Skeletal muscle tissue (tissue), 4 donors: ENCODE data around the gene TPD52L2. TPM values are rescaled to one million over a fixed set of nuclear protein-coding genes. Genes with fewer than 3 reads are reported as not detected.
"Not testable (repeated sequence)": the region's sequence is repeated elsewhere in the genome, so short reads cannot be mapped to it uniquely, and the experiment has no call there.

ENCODE experiments used
- H3K27ac ChIP-seq: one replicate; pipeline ENCODE4 v1.7.0; 2013; ENCODE audit warnings: mild to moderate bottlenecking, low read depth, low read length, inconsistent platforms
- H3K27me3 ChIP-seq, 3 donors: one replicate each; pipeline ENCODE4 v1.7.0; 2013; ENCODE audit warnings: low read length in 3 of 3; ENCODE audit not compliant: control insufficient read depth in 3 of 3, insufficient read depth in 3 of 3
- H3K36me3 ChIP-seq, 3 donors: one replicate each; pipeline ENCODE4 v1.7.0; 2013; ENCODE audit warnings: low read length in 3 of 3; ENCODE audit not compliant: control insufficient read depth in 3 of 3, insufficient read depth in 3 of 3
- H3K4me1 ChIP-seq, 3 donors: one replicate each; pipeline ENCODE4 v1.7.0; 2013; ENCODE audit warnings: low read length in 3 of 3, mild to moderate bottlenecking in 3 of 3; ENCODE audit not compliant: control insufficient read depth in 3 of 3, insufficient read depth in 3 of 3
- H3K4me3 ChIP-seq, 3 donors: one replicate each; pipeline ENCODE4 v1.7.0; 2013; ENCODE audit warnings: low read length in 3 of 3
- H3K9ac ChIP-seq, 3 donors: one replicate each; pipeline ENCODE4 v1.7.0; 2013; ENCODE audit warnings: low read length in 3 of 3, mild to moderate bottlenecking in 3 of 3, moderate library complexity in 2 of 3, low read depth in 1 of 3
- H3K9me3 ChIP-seq, 3 donors: one replicate each; pipeline ENCODE4 v1.7.0; 2013; ENCODE audit warnings: low read length in 3 of 3; ENCODE audit not compliant: control insufficient read depth in 3 of 3
- total RNA-seq: library from RNA; depleted of rRNA; stranded (reverse); fragments of >200 nt; gene quantifications from one replicate; pipeline ENCODE4 v1.2.3, GENCODE V29; 2014
- donor health status: Osteomylitis.

Gene TPD52L2
- total RNA-seq, 1 donor from 2014 or later = 29.2 TPM

DNA sequence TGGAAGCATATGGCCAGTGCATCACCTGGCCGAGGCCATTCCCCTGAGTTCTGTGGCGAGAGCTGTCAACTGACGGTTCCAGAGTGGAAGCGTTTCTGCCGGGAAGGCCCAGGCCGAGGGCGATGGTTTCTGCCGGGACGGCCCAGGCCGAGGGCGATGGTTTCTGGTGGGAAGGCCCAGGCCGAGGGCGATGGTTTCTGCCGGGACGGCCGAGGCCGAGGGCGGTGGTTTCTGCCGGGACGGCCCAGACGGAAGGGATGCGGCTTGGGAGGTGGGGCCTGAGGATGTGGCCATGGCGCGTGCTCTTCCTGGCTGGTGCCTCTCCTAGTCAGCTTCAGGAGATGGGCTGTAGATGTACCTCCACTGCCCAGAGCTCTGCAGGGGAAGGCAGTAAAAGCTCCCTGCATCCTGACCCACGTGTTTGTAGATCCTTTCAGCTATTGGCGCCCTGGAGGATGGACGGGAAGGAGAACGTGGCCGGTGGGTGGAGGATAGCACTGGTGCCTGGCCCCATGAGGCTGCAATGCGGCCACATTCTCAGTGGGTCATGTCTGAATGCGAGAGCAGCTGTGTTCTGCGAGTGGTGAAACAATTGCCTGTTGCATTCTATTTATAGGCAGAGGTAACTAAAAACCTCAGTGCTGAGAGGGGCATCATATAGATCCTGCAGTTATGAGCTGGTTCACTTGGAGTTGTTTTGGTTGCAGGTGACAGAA lies 12.8 kb downstream of the TPD52L2 start:
- Histone ChIP-seq H3K27me3 (no peaks in the 10 kb centered on the region), H3K36me3 (peaks cover 33 to 52% (median 50%) of the 10 kb centered on the region in 3 donors), H3K9me3 (no peaks in the 10 kb centered on the region), H3K4me1 (peaks cover 13 to 26% (median 22%) of the 10 kb centered on the region in 3 donors), H3K27ac (peak overlapping the region; percentile 81), H3K4me3 (peak overlapping the region in 1 of 3 donors; percentile 22), H3K9ac (peak overlapping the region in 2 of 3 donors; percentile 57 to 73)

DNA sequence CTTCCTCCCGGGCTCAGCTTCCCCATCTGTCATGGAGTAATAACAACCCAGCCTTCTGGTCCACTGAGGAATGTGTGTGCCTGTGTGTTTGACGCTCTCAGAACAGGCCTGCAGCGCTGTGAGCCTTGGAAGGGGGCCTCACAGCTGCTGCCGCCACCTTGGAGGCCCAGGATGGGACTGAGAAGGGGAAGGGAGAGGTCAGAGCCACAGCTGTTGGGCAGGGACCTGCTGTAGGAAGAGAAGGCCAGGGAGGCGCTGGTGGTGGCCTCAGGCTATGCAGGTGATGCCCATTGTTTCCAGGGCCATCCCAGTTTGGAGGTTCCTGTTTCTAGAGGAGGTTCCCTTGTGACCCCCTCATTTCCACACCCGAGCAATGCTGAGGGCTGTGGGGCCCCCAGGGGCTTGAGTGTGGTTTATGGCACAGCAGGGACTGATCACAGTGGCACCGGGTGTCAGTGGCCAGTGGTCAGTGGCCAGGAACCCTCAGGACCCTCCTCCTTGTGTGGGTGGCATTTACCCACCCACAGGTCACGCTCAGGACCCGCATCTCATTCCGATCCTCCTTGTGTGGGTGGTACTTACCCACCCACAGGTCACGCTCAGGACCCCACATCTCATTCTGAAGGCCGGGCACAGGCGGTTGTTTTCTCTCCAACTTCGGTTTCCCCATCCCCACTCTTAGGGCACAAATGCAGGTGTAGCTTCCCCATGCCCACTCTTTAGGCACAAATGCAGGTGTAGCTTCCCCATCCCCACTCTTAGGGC lies 14.0 kb downstream of the TPD52L2 start:
- peaks cover 32 to 55% (median 50%) of the 10 kb centered on the region in 3 donors for H3K36me3 ChIP-seq
- peak overlapping the region in 1 of 3 donors; percentile 73 for H3K9ac ChIP-seq
- H3K27ac ChIP-seq = peak overlapping the region; percentile 81

DNA sequence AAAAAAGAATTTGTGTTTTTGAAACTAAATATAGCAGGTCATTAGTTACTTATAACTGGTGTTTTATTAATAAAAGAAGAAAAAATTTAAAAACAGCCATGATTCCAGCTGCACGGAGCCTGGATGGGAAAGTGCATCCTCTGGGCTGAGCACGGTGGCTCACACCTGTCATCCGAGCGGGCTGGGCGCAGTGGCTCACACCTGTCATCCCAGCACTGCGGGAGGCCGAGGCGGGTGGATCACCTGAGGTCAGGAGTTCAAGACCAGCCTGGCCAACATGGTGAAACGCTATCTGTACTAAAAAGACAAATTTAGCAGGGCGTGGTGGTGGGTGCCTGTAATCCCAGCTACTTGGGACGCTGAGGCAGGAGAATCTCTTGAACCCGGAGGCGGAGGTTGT lies 15.8 kb downstream of the TPD52L2 start:
- not testable (repeated sequence) for H3K9ac ChIP-seq, H3K9me3 ChIP-seq, H3K27ac ChIP-seq, H3K27me3 ChIP-seq, H3K4me3 ChIP-seq
- peaks cover 32 to 48% (median 46%) of the 10 kb centered on the region in 3 donors for H3K36me3 ChIP-seq
- peaks cover 28 to 41% (median 40%) of the 10 kb centered on the region in 3 donors for H3K4me1 ChIP-seq

More for the DNA sequence above, 14.0 kb downstream of the TPD52L2 start:
- Histone ChIP-seq H3K4me1 (peaks cover 17 to 29% (median 24%) of the 10 kb centered on the region in 3 donors), H3K27me3 (no peaks in the 10 kb centered on the region), H3K9me3 (no peaks in the 10 kb centered on the region), H3K4me3 (no peak overlapping the region)

DNA sequence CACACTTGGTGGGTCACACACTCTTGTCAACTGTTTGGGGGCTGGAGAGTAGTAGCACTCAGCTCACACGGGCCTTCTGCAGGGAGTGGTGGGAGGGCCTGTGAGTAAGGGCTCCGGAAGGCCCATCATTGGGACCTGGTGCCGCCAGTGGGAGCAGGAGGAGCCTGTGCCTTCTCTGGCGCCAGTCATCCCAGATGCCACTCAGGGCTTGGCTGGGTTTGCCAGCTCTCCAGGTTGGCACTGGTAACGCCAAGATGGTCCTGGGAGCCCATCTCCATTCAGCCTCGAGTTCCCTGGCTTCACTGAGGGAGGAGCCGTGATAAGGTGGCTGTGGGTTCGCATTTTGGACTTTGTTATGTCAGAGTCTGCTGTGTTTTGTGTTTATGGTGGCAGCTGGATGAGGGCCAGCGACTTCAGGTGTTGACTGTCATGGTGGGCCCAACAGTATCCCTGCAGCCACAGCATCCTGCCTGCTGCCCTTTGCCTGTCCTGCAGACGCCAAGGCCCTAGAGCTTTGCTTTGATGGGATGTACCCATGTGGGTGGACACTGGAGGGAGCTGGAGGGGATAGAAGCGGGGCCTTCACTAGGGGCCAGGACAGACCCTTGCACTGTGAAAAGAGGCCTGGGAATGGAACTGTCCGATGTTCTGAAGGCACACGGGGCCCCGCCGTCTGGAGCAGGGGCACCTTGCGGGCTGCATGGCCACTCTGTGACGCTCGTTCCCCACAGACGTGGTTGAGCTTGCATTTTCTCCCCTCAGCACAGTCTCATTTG lies 16.6 kb downstream of the TPD52L2 start:
- Histone ChIP-seq H3K4me3 (no peak overlapping the region), H3K27me3 (no peaks in the 10 kb centered on the region), H3K9me3 (no peaks in the 10 kb centered on the region), H3K36me3 (peaks cover 24 to 41% (median 39%) of the 10 kb centered on the region in 3 donors), H3K4me1 (peaks cover 28 to 41% (median 40%) of the 10 kb centered on the region in 3 donors), H3K9ac (no peak overlapping the region), H3K27ac (no peak overlapping the region)

DNA sequence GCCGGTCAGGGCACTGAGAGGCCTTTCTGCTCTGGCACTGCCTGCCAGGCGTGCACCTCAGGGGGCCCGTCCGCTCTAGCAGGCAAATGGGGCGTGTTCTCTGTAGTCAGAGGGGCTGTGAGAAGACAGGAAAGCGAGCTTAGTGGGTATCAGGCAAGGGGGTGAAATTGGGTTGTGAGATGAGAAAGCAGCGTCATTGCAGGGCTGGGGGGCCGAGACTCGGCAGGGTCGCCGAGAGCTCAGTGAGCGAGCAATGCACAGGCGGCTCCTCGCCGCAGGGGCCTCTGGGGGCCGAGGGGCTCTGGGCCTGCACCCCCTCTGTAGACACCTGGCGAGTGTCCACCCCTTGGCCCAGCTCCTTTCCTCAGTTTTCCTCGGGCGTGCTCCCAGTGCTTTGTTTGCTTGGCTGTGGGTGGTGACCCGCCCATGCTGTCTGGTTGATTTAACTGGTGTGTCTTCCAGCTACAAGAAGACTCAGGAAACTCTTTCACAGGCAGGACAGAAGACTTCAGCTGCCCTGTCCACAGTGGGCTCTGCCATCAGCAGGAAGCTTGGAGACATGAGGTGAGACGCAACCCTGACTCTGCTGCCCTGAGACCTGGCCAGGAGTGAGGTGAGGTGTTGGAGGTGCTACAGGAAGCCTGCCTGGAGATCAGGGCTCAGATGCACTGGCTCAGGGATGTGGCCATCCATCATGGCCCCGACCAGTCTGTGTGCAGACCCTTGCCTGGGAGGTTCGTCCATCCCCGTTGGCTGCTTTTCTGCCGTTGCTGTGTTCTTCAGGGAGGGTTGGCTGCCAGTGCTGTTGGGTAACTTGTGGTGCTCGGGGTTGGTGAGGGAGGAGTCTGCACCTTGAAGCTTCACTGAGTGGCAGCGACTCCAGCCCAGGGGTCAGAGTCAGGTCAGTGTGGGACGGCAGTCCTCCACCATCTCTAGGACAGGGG lies 17.5 kb downstream of the TPD52L2 start:
- H3K36me3 ChIP-seq = peaks cover 28 to 44% (median 42%) of the 10 kb centered on the region in 3 donors
- no peaks in the 10 kb centered on the region for H3K27me3 ChIP-seq
- no peak overlapping the region for H3K27ac ChIP-seq
- no peak overlapping the region for H3K9ac ChIP-seq
- H3K4me1 ChIP-seq = peaks cover 28 to 37% (median 37%) of the 10 kb centered on the region in 3 donors
- H3K4me3 ChIP-seq = no peak overlapping the region
- no peaks in the 10 kb centered on the region for H3K9me3 ChIP-seq

DNA sequence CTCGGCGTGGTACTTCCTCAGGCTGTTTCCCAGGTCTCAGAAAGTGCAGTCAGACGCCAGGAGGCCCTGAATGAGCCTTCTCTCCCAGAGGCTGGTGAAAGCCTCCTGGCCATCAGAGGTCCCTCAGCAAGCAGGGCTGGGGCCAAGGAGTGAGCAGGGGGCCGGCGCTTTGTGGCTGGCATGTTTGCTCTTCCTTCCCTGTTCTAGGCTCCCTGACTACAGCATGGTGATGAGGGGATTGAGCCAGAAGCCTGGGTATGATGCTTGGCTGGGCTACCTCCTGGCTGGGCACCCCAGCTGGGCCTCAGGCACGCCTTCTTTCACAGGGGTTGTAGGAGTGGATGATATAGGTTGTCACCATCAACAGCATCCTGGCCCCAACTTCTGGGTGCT lies 18.1 kb downstream of the TPD52L2 start:
- H3K4me1 ChIP-seq = peaks cover 24 to 31% (median 30%) of the 10 kb centered on the region in 3 donors
- peaks cover 26 to 47% (median 44%) of the 10 kb centered on the region in 3 donors for H3K36me3 ChIP-seq
- H3K4me3 ChIP-seq = no peak overlapping the region
- no peak overlapping the region for H3K27ac ChIP-seq
- no peaks in the 10 kb centered on the region for H3K27me3 ChIP-seq
- no peaks in the 10 kb centered on the region for H3K9me3 ChIP-seq
- H3K9ac ChIP-seq = no peak overlapping the region

DNA sequence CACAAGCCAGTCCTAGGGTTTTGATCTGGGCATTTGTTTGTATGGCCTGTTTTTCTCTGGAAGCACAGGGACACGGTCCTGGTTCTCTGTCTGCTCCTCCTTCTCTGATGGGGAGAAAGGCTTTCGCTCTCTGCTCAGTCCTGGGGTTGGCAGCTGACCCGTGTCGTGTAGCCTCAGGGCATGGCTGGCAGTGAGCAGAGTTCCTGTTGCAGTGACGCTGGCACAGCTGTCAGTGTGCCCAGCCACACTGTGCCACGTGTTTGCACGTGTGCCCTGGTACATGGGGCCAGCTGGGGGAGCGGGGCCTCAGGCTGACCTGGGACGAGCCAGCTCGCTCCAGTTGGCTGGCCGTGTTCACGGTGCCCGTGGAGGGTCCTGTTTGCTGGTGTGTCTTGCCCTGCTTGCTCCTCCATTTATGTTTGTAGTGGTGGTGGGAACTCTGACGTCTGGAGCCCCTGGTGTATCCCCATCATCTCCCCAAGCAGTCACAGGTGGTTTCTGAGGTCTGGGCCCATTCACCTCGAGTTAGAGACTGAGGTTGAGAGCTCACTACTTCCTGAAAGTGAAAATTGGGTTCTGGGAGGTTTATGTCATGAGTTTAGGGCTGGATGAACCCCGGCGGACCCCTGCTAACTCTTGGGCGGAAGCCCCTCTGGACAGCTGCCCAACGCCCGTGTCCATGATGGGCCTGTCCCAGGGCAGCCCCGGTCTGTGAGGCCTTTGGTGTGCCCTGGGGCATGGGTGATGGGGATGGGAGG lies 19.6 kb downstream of the TPD52L2 start:
- H3K27me3 ChIP-seq = no peaks in the 10 kb centered on the region
- peaks cover 33 to 49% (median 45%) of the 10 kb centered on the region in 3 donors for H3K36me3 ChIP-seq
- H3K4me1 ChIP-seq = peaks cover 15 to 20% (median 19%) of the 10 kb centered on the region in 3 donors
- H3K9ac ChIP-seq = peak overlapping the region in 2 of 3 donors; percentile 57 to 71
- no peaks in the 10 kb centered on the region for H3K9me3 ChIP-seq
- peak overlapping the region; percentile 54 for H3K27ac ChIP-seq
- peak overlapping the region in 1 of 3 donors; percentile 52 for H3K4me3 ChIP-seq

DNA sequence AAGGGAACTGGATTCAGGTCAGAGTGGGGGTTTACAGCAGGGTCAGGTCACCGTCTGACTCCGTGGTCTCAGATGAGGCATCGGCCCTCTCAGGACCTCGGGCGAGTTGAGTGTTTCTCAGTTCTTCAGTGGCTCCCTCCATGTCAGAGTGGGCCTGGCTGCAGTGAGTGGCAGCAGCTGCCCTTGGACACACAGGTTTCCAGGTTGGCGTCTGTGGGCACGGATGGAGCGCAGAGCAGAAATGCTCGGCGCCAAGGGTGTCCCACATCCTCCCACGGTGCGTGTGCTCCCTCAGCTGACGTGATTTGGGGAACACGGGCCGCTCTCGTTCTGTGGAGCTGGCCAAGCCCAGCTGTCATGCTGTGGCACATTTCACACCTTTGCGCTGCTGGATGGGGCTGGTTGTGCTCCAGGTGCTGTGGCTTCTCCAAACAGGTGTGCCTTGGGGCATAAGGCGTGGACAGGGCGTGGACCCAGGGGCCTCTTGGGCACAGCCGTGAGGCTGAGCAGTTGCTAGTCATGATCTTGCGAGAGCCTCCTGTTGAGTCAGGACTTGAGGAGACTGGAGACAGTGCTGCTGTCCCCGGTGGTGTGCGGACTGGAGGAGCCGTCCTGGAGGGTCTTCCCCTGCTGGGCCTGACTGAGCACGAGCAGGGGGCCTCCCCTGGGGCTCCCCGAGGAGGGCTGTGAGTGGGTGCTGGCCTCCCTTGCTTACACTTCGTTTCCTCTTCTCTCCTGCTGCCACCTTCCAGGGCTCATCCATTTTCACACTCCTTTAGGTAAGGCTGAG lies 20.4 kb downstream of the TPD52L2 start:
- peaks cover 41 to 57% (median 53%) of the 10 kb centered on the region in 3 donors for H3K36me3 ChIP-seq
- H3K9me3 ChIP-seq = no peaks in the 10 kb centered on the region
- H3K27me3 ChIP-seq = no peaks in the 10 kb centered on the region
- peak overlapping the region; percentile 54 for H3K27ac ChIP-seq
- peaks cover 15 to 20% (median 19%) of the 10 kb centered on the region in 3 donors for H3K4me1 ChIP-seq
- H3K9ac ChIP-seq = no peak overlapping the region
- no peak overlapping the region for H3K4me3 ChIP-seq
